Measurements from ENCODE around the gene NANP.

NANP gene

DNA sequence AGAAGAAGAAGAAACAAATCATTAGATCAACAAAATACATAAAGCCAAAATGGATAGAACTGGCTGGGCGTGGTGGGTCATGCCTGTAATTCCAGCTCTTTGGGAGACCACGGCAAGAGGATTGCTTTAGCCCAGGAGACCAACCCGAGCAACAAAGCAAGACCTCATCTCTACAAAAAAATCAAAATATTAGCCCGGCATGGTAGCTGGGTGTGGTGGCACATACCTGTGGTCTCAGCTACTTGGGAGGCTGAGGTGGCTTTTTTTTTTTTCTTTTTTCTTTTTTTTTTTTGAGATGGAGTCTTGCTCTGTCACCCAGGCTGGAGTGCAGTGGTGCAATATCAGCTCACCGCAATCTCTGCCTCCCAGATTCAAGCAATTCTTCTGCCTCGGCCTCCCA lies 59.9 kb downstream of the NANP start:
- TF ChIP-seq ZFX (IDR thresholded peaks at IDR 0.05; ENCODE audit: borderline replicate concordance): no peak
- TF ChIP-seq, protein P1, sequence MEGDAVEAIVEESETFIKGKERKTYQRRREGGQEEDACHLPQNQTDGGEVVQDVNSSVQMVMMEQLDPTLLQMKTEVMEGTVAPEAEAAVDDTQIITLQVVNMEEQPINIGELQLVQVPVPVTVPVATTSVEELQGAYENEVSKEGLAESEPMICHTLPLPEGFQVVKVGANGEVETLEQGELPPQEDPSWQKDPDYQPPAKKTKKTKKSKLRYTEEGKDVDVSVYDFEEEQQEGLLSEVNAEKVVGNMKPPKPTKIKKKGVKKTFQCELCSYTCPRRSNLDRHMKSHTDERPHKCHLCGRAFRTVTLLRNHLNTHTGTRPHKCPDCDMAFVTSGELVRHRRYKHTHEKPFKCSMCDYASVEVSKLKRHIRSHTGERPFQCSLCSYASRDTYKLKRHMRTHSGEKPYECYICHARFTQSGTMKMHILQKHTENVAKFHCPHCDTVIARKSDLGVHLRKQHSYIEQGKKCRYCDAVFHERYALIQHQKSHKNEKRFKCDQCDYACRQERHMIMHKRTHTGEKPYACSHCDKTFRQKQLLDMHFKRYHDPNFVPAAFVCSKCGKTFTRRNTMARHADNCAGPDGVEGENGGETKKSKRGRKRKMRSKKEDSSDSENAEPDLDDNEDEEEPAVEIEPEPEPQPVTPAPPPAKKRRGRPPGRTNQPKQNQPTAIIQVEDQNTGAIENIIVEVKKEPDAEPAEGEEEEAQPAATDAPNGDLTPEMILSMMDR (IDR thresholded peaks at IDR 0.05): no peak
- no peak overlapping the region for H3K27ac ChIP-seq

DNA sequence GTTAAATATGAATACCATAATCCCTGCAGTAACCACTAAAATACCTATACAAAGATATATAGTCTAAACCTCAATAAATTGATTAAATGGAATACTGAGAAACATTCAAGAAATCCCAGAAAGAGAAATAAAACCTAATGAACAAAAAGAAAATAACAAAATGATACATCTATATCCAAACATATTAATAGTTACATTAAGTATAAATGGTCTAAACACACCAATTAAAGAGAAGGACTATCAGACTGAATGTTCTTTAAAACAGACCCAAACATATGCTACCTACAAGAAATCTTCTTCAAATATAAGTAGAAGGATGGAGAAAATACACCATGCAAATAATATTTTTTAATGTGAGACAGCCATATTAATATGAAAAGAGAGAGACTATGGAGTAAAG lies 60.5 kb downstream of the NANP start:
- TF ChIP-seq, protein P1 (IDR thresholded peaks at IDR 0.05): no peak
- TF ChIP-seq ZFX (IDR thresholded peaks at IDR 0.05; ENCODE audit: borderline replicate concordance): no peak
- H3K27ac ChIP-seq: no peak overlapping the region

All from 22Rv1 (cell line).